Right forelimb (tissue), 1 donor: Measurements from ENCODE around the gene DDX4.
A peak's percentile ranks its signal among the peaks of the same experiment; 100 is the strongest.
"Not testable (repeated sequence)": the region's sequence is repeated elsewhere in the genome, so short reads cannot be mapped to it uniquely, and the experiment has no call there.

Experiments used
- DNase-seq: peaks from one replicate; pipeline ENCODE4 v3.0.0-alpha.2; 2018

DDX4 gene

DNA sequence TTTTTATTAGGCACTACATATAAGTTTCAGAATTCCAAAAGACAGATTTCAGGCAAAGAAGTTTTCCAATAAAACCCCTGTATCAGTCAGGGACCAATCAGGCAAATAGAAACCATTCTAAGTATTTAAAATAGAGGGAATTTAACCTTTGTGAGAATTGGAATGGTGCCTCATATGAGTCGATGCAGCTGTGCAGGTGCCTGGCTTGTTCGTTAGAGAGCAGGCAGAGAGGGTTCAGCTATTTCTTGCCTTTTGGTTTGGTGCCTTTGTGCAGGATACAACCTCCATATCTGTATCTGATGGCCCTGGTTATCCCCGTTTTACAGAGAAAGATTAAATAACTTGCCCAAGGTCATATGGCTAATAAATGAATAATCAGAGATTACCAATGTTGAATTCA is 6.0 kb upstream of the DDX4 start:
- DNase-seq: no peak

DNA sequence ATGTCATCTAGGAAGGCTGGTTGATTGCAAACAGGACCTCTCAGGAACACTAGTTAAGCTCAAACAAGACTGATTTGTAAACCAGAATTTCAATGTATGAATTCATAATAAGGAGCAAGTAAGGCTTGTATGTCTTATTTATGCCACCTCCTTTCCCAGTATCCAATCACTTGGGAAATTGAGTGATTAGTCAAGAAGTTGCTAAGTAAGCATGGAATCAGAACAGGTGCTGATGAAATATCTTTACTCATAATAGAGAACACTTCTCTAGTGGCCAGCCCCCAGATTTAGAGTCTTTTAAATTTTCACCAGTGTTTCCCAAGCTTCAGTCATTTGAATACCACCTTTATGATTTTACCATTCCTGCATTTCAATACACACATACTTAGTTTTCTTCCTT is 5.3 kb upstream of the DDX4 start:
- DNase-seq: no peak

DNA sequence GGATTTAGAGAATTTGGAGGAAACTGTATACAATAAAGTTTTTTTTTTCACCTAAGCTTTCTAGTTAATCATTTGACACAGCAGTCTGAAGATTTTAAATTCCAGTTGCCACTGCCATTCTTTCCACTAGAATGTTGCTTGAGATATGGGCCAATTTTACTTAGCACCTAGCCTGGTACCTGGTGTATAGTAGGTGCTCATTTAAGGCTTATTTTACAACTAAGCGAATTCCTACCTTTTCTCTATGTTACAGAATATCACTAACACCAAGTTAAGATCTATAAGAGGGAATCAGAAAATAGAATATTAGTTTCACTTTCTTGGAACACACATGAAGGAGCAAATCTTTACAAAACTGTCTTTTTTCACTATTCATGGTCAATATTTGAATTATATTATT is 3.2 kb upstream of the DDX4 start:
- no peak for DNase-seq

DNA sequence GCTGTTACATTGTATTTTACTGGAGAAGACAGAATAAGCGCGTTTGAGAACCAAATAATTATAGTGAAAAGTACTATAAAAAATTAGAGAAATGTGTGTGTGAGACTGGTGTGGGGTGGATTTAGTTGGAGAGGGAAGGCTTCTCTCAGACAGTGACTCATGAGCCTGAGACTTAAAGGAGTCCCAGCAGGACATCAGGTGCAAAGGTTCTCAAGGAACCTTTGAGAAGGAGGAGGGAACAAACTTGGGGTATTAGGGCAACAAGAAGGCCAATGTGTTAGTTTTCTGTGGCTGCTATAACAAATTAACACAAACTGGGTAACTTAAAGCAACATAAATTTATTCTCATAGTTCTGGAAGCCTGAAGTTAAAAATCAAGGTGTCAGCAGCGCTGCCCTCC is 4.9 kb downstream of the DDX4 start:
- DNase-seq: no peak

DNA sequence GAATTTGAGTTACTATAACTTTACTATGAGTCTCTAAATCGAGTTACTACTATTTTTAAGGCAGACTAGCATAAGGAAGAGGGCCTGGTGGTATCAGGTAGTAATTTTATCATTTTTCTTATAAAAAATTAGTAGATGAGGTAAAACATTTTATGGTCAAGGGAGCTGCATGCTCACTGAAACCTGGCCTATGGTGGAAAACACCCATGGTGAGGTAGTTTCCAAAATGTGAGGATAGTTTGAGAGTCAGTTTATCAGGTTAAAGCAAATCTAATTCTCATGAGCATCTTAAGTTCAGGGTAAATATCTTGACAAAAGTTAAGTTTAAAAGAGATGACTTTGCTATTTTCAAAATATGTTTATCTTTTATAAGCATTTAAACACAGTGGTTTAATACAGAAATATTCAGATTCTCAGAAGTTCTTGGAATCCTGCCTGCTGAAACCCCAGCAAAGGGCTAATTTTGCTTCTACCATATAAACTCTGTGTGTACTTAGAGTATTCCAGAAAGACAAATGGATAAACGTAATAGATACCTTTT is 10.0 kb downstream of the DDX4 start:
- DNase-seq: no peak

DNA sequence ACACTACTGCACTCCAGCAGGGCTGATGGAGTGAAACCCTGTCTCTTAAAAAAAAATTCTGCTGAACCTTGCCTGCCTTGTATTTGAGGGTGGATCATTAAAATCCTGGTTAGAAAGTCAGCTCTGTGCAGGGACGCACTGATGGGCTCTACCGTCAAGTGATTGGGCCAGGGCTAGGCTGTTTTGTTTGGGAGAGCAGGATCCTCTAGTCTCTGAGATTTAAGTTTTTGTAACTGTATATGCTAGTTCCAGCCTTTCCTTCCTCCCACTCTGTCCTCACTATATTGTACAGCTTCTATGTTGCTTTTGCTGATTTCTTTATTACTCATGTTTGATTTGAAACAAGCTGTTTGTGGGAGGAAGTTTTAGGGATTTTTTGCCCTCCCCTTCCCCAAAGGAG is 11.5 kb downstream of the DDX4 start:
- no peak for DNase-seq

DNA sequence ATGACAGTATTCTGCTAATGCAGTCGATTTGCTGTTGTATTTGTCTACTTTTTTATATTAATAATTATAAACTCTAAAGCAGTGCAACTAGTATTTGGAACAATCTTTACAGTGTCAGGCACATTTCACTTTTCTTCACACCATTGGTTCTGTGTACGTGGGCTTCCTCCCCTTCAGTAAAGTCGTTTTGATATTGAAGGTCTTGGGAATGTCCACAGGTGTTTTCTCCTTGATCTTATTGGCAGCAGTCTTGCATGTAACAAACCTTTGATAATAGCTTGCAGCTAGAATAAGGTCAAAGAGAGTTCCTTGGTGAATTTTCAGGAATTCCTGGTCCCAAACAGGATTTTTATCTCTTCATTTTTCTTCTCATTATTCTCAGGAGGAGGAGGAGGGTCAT is 12.2 kb downstream of the DDX4 start:
- DNase-seq: no peak

DNA sequence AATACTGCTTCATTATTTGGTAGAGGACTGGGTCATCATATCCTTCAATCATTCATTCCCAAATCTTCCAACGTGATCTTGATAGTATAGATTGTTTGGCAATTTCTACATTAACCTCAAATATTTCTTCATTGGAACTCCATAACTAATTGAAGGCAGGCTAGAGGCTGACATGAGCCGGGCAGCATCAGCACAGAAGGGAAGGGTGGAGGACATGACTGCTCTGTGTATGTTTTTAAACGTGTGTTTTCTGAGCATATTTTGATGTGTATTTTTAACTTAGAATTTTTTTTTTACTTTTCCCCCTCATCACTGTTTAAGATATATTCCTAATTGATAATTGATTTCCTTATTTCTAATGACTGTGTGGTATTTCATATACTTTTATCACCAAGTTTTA is 12.6 kb downstream of the DDX4 start:
- DNase-seq: no peak

DNA sequence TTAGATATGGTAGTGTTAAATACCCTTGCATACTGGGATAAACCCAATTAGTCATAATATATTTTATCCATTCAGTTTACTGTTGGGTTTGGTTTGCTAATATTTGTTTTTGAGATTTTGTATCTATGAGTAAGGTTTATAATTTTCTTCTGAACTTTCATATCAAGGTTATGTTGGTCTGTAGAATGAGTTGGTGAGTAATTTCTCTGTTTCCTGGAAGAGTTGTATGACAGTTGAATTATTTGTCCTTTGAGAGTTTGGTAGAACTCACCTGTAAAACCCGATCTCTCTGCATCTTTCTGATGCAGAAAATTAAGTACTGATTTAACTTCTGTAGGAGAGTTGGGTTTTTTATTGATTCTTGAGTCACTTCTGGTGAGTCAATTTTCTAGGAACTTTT is 20.4 kb downstream of the DDX4 start:
- no peak for DNase-seq

DNA sequence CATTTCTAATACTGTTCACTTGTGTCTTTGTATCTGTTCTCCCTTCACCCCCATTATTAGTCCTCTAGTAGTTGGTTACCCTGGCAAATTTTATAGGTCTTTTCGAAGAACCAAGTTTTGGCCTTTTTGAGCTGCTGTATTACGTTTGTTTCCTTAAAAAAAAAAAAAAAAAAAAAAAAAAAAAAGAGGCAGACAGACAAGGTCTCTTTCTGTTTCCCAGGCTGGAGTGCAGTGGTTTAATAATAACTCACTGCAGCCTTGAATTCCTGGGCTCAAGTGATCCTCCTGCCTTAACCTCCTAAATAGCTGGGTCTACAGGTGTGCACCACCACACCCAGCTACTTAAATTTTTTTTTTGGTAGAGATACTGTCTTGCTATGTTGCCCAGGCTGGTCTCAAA is 20.9 kb downstream of the DDX4 start:
- no peak for DNase-seq

DNA sequence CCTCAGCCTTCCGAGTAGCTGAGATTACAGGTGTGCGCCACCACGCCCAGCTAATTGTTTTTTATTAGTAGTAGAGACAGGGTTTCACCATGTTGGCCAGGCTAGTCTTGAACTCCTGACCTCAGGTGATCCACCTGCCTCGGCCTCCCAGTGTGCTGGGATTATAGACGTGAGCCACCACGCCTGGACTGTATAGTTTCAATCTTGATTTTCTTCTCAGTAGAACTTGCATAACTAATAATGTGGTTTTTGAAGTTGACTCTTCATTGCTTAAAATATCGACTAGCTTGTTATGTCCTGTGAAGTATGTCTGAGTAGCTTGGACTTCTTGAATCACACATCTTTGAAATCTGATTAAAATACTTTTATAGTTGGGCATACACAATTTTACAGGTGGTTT is 23.9 kb downstream of the DDX4 start:
- not testable (repeated sequence) for DNase-seq

DNA sequence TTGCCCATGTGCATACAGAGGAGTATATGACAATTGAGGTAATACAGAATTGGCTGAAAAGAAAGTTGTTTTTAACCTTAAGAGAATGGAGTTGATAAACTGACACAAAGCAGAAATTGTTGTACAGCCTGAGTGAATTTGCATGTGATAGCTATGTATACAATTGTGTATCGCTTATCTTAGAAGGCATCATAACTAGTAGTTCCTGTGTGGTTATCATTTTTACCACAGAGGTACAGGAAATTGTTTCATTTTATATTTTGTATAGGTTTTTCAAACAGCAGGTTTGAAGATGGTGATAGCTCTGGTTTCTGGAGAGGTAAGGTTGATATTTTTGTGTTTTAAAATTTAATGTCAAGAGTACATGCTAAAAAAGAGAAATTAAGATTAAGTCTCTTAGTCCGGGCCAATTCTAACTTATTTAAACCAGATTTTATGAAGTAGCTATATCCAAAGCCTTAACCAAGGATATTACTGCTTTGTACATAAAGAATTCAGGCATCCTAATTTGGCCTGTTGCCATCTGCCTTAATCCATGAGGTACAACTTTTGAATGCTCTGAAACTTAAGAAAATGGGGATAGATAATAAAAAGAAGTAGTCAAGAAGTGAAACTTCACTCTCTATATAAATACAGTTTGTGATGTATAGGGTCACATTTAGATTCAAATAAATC is 26.0 kb downstream of the DDX4 start:
- DNase-seq: no peak

DNA sequence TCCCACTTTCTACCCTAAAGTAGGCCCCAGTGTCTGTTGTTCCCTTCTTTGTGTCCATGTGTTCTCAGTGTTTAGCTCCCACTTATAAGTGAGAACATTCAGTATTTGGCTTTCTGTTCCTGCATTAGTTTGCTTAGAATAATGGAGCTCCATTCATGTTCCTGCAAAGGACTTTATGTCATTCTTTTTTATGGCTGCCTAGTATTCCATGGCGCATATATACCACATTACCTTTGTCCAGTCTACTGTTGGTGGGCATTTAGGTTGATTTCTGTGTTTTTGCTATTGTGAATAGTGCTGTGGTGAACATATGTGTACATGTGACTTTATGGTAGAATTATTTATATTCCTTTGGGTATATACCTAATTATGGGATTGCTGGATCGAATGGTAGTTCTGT is 30.4 kb downstream of the DDX4 start:
- DNase-seq: no peak

DNA sequence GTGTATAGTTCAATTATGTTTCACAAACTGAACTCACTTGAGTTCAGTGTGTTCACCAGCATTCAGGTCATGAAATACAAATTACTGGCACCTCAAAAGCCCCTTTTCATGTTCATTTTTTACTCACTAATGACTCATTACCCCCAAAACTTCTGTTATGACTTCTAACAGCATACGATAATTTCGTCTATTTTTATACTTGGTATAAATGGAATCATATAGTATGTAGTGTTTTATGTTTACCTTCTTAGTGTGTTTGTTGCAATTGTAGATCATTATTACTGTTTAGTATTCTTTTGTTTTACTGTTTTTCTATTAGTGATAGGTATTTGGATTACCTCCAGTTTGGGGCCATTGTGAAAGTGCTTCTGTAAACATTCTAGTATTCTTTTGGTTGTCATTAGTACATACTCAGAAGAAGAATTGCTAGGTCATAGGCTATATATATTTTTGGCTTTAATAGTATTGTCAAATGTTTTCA is 33.4 kb downstream of the DDX4 start:
- DNase-seq: no peak

DNA sequence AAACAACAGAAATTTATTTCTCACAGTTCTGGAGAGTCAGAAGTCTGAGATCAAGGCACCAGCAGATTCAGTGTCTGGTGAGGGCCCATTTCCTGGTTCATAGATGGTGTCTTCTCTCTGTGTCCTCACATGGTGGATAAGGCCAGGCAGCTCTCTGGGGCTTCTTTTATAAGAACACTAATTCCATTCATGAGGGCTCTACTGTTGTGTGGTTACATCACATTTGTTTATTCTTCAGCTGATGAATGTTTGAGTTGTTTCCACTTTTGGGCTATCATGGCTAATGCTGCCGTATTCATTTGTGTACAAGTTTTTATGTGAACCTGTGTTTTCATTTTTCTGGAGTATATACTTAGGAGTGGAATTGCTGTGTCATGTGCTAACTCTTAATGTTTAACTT is 35.2 kb downstream of the DDX4 start:
- DNase-seq: no peak

DNA sequence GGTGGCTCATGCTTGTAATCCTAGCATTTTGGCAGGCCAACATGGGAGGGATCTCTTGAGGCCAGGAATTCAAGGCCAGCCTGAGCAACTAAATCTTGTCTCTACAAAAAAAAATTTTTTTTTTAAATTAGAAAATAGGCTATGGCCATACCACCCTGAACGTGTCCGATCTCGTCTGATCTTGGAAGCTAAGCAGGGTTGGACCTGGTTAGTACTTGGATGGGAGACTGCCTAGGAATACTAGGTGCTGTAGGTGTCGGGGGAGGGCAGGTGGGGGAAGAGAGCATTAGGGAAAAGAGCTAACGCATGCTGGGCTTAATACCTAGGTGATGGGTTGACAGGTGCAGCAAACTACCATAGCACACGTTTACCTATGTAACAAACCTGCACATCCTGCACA is 39.5 kb downstream of the DDX4 start:
- DNase-seq: no peak

DNA sequence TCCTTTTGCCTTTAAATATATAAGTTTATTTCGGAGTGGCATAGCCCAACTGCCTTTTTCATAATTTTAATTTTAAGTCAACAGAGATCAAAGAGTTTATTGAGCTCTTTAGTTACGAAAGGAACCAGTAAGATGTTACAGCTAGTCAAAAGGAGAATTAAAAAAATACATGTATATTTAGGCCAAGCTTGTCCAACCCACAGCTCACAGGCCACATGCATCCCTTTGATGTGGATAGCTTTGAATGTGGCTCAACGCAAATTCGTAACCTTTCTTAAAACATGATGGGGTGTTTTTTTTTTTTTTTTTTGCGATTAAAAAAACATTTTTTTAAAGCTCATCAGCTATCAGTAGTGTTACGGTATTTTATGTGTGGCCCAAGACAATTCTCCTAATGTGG is 63.1 kb downstream of the DDX4 start:
- no peak for DNase-seq

DNA sequence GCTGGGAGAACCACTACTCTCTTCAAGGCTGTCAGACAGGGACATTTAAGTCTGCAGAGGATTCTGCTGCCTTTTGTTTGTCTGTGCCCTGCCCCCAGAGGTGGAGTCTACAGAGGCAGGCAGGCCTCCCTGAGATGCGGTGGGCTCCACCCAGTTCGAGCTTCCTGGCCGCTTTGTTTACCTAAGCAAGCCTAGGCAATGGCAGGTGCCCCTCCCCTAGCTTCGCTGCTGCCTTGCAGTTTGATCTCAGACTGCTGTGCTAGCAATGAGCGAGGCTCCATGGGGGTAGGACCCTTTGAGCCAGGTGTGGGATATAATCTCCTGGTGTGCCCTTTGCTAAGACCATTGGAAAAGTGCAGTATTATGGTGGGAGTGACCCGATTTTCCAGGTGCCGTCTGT is 71.0 kb downstream of the DDX4 start:
- DNase-seq: not testable (repeated sequence)

DNA sequence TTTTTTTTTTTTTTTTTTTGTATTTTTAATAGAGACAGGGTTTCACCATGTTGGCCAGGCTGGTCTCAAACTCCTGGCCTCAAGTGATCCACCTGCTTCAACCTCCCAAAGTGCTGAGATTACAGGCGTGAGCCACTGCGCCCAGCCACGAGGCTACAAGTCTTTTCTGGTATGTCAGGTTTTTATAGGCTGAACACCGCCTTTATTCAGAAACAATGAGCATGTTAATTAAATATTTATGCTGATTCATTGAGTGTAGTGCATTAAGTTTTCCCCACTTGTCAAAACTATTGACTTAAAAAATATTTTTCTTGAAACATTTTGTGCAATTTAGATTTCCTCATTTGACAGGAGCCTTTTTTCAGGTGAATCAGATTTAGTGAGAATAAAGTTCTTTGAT is 78.1 kb downstream of the DDX4 start:
- DNase-seq: not testable (repeated sequence)

DNA sequence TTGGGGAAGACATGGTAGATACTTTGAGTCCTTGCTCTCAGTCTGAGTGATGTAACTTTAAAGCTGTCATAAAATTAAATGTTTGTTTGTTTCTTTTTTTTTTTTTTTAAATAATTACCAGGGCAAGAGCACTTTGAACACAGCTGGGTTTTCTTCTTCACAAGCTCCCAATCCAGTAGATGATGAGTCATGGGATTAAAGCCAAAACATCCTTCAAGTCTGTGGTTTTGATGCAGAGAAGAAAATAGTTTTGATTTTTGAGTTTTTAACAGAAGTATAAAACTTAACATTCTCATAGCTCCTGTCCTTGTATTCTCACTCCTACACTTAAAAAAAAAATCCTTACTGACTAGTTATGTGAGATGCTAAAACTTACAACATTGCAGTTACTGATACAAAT is 78.5 kb downstream of the DDX4 start:
- no peak for DNase-seq

DNA sequence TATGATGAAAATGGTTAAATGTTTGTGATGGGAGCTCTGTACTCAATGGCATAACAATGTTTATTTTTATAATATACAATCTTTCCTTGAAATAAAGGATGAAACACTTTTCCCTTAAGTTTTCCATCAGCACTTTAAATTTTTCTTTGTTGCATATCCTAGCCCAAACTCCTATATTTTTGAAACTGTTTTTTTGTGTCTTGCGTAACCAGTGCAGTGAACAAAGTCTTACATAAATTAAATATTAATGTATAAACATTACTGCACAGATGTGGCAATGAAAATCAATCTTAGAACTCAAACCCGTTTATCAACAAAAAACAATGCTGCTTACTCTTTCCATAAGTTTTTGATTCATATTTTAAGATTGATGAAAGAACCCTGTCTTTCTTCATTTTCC is 79.2 kb downstream of the DDX4 start:
- no peak for DNase-seq

DNA sequence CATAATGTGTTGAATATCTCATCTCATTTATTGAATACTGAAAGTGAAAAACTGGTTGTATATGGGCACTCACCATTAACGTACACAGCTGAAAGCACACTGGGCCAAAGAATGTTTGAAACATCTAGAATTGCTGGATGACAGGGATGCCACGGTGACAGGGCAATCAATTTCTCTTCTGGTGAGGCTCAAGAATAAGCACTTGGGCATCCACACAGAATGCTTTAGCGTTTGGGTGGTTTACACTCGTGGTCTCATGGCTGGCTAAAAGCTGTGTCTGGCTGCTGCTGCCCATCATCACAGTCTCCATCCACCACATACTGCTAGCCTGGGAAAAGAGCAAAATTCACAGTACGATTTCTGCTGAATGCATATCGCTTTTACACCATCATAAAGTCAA is 82.6 kb downstream of the DDX4 start:
- DNase-seq: no peak

DNA sequence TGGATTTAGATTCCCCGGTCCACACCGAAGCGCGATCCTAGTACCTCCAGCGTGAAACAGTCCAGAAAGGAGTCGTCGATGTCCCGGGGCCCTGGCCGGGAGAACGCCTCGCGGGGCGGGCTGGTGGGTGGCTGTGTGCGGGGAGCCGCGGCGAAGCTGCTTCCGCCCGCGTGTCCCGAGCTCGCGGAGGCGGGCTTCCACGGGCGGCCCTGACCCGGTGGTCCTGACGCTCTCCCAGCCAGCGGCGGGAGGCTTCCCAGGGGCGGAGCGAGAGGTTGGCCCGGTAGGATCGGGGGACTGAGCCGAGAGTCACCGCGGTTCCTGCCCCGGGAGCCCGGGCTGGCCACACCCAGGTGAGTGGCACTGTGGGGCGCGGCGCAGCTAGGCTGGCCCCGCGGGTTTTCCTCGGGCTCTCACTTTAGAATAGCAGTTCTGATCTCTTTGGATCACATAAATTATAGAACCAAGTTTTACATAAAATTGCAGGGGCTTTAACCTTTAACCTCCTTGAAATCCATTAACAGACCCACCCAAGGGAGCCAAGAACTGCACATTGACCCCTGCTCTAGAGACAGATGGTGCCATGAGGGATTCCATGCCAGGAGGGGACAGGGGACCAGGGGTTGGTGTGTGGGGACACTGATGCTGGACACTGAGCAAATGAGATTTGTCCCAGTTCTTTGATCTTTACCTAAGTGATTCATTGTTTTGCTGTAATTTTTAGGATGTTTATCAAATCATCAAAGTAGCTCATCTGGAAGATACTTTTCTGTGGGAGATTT is 84.1 kb downstream of the DDX4 start:
- DNase-seq: peak; percentile 61

DNA sequence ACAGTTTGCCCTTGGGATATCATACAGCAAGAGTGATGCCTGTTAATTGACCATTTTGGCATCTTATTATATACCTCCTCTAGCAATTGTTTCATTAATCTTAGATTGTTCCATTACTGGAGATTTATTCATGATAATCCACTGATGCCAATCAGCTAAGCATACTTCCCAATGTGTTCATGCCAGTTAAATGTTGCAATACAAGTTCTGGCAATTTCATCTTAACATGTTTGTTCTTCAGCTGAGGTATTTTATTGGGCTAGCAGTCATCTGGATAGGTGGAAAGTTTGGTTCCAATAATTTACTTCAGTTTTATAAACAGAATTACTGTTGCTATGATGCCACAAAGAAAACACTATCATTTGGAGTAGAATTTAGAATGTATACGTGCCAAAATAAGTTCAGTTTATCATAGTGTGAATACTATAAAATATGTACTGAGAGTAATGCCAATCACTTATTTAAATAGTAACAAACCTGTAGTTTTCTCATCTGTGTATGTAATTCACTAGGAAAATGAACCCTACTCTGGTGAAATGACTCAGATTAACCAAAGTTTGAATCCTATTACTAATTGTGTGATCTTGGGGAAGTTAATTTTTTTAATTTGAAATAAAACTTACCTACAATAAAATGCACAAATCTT is 85.4 kb downstream of the DDX4 start:
- DNase-seq: no peak
